NCI-H82 (cell line): ENCODE data around the gene WDR64.

Experiments used
- DNase-seq: peaks from one replicate; lab custom pipeline; 2025; lab: John Stamatoyannopoulos, UW

WDR64 gene

GRCh38 chr1:241631674-241632073, 20.4 kb upstream of the WDR64 start:
- DNase-seq, result no peak

- DNase-seq, result no peak
These were observed 19.1 kb upstream of the WDR64 start for GRCh38 chr1:241632987-241633386.

GRCh38 chr1:241635556-241636152, 16.4 kb upstream of the WDR64 start:
- no peak for DNase-seq

GRCh38 chr1:241636291-241636690, 15.8 kb upstream of the WDR64 start:
- no peak for DNase-seq

GRCh38 chr1:241637046-241637590, 15.0 kb upstream of the WDR64 start:
- no peak for DNase-seq

- peak; percentile 27 for DNase-seq
These were observed 14.5 kb upstream of the WDR64 start for GRCh38 chr1:241637604-241638003.

GRCh38 chr1:241638099-241638682, 13.9 kb upstream of the WDR64 start:
- no peak for DNase-seq

- DNase-seq, result peak; percentile 37
These were observed 13.0 kb upstream of the WDR64 start for GRCh38 chr1:241638909-241639622.

GRCh38 chr1:241639623-241640148, 12.4 kb upstream of the WDR64 start:
- peak; percentile 86 for DNase-seq

GRCh38 chr1:241640149-241640866, 11.8 kb upstream of the WDR64 start, which contains the start of the genes CHML and OPN3:
CHML (minus strand) TSS chr1:241640369; CDS start chr1:241635766, 4,603 bp downstream.
OPN3 (minus strand) TSS chr1:241640369; CDS start chr1:241640254, 115 bp downstream.
- DNase-seq, result peak; percentile 95

- DNase-seq, result peak; percentile 12
These were observed 11.0 kb upstream of the WDR64 start for GRCh38 chr1:241640867-241641622.

GRCh38 chr1:241641773-241642592, 10.1 kb upstream of the WDR64 start:
- DNase-seq, result no peak

- DNase-seq, result no peak
These were observed 9.5 kb upstream of the WDR64 start for GRCh38 chr1:241642593-241642944.

GRCh38 chr1:241644259-241644658, 7.8 kb upstream of the WDR64 start:
- DNase-seq, result no peak

- no peak for DNase-seq
These were observed 6.9 kb upstream of the WDR64 start for GRCh38 chr1:241645199-241645598.

GRCh38 chr1:241646201-241646600, 5.9 kb upstream of the WDR64 start:
- no peak for DNase-seq

GRCh38 chr1:241647658-241648057, 4.4 kb upstream of the WDR64 start:
- no peak for DNase-seq

- no peak for DNase-seq
These were observed 3.9 kb upstream of the WDR64 start for GRCh38 chr1:241648159-241648558.

GRCh38 chr1:241654019-241654418, 1.9 kb downstream of the WDR64 start:
- DNase-seq, result no peak

- no peak for DNase-seq
These were observed 2.6 kb downstream of the WDR64 start for GRCh38 chr1:241654641-241655040.
